ENCODE measurements around the gene RBM20. TPM values are rescaled to one million over a fixed set of nuclear protein-coding genes. Genes with fewer than 3 reads are reported as not detected.

RBM20 gene
- total RNA-seq, 1 experiment from 2014 or later, result 0.17 TPM

GRCh38 chr10:110696436-110696835 lies 52.3 kb downstream of the RBM20 start:
- Histone ChIP-seq H3K9me3 (ENCODE audit: control insufficient read depth, low read depth, low read length) (no peaks in the 10 kb centered on the region), H4K8ac (replicated peaks; ENCODE audit: insufficient read length, low read depth, low read length) (no peak overlapping the region), H2AK5ac (ENCODE audit: insufficient read length, low read length) (no peak overlapping the region), H3K18ac (ENCODE audit: insufficient read length, low read depth, low read length) (no peak overlapping the region), H4K91ac (ENCODE audit: insufficient read length, low read depth, low read length) (no peak overlapping the region), H2BK15ac (ENCODE audit: low read depth, low read length) (no peak overlapping the region), H3T11ph (ENCODE audit: low read length) (no peak overlapping the region), H3K4me1 (ENCODE audit: insufficient read depth, low read length) (0 out of 2 replicates have a peak, but pooled peaks cover 3% of the 10 kb centered on the region), H3K56ac (ENCODE audit: insufficient read length, low read depth, low read length) (no peak overlapping the region), H3K4me2 (ENCODE audit: insufficient read depth, insufficient read length, low read length) (no peak overlapping the region), H3K14ac (ENCODE audit: insufficient read depth, low read length) (no peak overlapping the region), H3K79me2 (ENCODE audit: insufficient read depth, low read length) (no peaks in the 10 kb centered on the region), H3K9ac (ENCODE audit: extremely low read depth, insufficient read length, low read length) (no peak overlapping the region), H3K79me1 (ENCODE audit: insufficient read depth, low read depth, low read length, poor library complexity, severe bottlenecking) (no peaks in the 10 kb centered on the region), H2AFZ (ENCODE audit: low read length) (no peak overlapping the region), H2BK120ac (ENCODE audit: low read depth, low read length, poor library complexity, severe bottlenecking) (no peak overlapping the region), H3K27me3 (ENCODE audit: insufficient read depth, low read length) (no peaks in the 10 kb centered on the region), H4K5ac (ENCODE audit: insufficient read length, low read depth, low read length) (no peak overlapping the region), H4K20me1 (ENCODE audit: control insufficient read depth, insufficient read depth, insufficient read length) (no peaks in the 10 kb centered on the region), H2BK20ac (ENCODE audit: low read depth, low read length, poor library complexity, severe bottlenecking) (no peak overlapping the region), H3K23ac (ENCODE audit: insufficient read length, low read depth, low read length) (no peak overlapping the region), H3K4ac (ENCODE audit: low read depth, low read length) (no peak overlapping the region), H3K27ac (ENCODE audit: insufficient read length, low read depth, low read length) (no peak overlapping the region), H3K23me2 (ENCODE audit: insufficient read length, low read depth, low read length, poor library complexity, severe bottlenecking) (no peaks in the 10 kb centered on the region), H2BK5ac (ENCODE audit: insufficient read length, low read length) (no peak overlapping the region), H2BK12ac (ENCODE audit: insufficient read length, low read depth, low read length) (no peak overlapping the region)
- peaks cover 4 to 12% of the 10 kb centered on the region in 2 experiments; a peak in 4 of 5 replicates for H3K9me3 Mint-ChIP-seq
- no CpG with 5 or more reads among the region's 4 CpGs for WGBS (ENCODE audit: extremely low coverage, insufficient read length, low lambda C conversion rate)
- H3K27me3 Mint-ChIP-seq (ENCODE audit: low read depth), result peaks cover 5% of the 10 kb centered on the region
- TF ChIP-seq CTCF (conservative IDR thresholded peaks at IDR 0.05), result no peak
- H3K27ac Mint-ChIP-seq, result peak overlapping the region in 1 of 3 experiments; percentile 36; a peak in 1 of 7 replicates
- H3K36me3 Mint-ChIP-seq (ENCODE audit: insufficient read depth in 1 of 3, low read depth in 3 of 3), result peaks cover 0 to 13% (median 6%) of the 10 kb centered on the region in 3 experiments; a peak in 5 of 7 replicates
- no peak for DNase-seq
- H3K4me3 Mint-ChIP-seq, result no peak overlapping the region
- H3K4me1 Mint-ChIP-seq, result peaks cover 20 to 21% of the 10 kb centered on the region in 2 experiments
